ENCODE measurements around the gene MAP3K5.

- TF ChIP-seq POLR2A (IDR thresholded peaks at IDR 0.05) (no peak), EP300 (IDR thresholded peaks at IDR 0.05) (no peak)
- TF ChIP-seq, protein P1, sequence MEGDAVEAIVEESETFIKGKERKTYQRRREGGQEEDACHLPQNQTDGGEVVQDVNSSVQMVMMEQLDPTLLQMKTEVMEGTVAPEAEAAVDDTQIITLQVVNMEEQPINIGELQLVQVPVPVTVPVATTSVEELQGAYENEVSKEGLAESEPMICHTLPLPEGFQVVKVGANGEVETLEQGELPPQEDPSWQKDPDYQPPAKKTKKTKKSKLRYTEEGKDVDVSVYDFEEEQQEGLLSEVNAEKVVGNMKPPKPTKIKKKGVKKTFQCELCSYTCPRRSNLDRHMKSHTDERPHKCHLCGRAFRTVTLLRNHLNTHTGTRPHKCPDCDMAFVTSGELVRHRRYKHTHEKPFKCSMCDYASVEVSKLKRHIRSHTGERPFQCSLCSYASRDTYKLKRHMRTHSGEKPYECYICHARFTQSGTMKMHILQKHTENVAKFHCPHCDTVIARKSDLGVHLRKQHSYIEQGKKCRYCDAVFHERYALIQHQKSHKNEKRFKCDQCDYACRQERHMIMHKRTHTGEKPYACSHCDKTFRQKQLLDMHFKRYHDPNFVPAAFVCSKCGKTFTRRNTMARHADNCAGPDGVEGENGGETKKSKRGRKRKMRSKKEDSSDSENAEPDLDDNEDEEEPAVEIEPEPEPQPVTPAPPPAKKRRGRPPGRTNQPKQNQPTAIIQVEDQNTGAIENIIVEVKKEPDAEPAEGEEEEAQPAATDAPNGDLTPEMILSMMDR (IDR thresholded peaks at IDR 0.05): no peak
These were observed 74.6 kb downstream of the MAP3K5 start for GRCh38 chr6:136717716-136717990.

Data from sigmoid colon (tissue), 4 donors.